Measurements from ENCODE around the gene ERFE. TPM values are rescaled to one million over a fixed set of nuclear protein-coding genes. Genes with fewer than 3 reads are reported as not detected.

Gene ERFE
- total RNA-seq, 1 donor from 2014 or later = 0.44 TPM

DNA sequence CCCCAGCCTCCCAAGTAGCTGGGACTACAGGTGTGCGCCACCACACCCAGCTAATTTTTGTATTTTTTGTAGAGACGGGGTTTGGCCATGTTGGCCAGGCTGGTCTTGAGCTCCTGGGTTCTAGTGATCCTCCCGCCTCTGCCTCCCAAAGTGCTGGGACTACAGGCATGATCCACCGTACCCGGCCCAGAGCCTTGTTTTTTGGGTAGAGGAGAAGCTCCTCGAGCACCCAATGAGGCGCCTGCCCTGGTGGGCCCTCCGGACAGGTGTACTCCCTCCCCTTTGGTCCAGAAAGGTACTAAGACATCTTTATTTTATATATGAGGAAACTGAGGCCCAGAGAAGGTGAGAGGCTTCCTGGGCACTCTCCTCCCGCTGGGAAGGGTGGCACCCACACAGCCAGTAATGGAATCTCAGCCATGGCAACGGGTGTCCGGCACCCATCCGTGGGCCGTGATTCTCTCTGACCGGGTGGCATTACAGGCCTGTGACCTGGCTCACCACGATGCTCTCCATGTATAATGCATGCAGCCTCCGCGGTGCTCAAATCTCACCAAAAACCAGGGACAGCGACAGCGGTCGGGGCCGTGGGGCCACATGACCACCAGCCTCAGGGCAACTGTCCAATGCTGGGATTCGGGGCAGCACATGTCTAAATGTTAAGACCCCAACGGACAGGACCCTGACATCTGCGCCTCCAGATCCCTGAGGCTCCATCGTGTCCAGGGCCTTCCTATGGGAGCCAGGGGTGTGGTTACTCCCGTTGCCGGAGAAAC, 37.1 kb upstream of the ERFE start:
- Histone ChIP-seq H3K27ac (replicated peaks) (no peak overlapping the region), H3K36me3 (no peaks in the 10 kb centered on the region), H3K4me3 (no peak overlapping the region), H3K4me1 (peaks cover 11% of the 10 kb centered on the region), H3K9me3 (replicated peaks) (no peaks in the 10 kb centered on the region), H3K27me3 (ENCODE audit: low read depth) (peaks cover 35% of the 10 kb centered on the region)
- DNase-seq = no peak
- TF ChIP-seq, protein P1, sequence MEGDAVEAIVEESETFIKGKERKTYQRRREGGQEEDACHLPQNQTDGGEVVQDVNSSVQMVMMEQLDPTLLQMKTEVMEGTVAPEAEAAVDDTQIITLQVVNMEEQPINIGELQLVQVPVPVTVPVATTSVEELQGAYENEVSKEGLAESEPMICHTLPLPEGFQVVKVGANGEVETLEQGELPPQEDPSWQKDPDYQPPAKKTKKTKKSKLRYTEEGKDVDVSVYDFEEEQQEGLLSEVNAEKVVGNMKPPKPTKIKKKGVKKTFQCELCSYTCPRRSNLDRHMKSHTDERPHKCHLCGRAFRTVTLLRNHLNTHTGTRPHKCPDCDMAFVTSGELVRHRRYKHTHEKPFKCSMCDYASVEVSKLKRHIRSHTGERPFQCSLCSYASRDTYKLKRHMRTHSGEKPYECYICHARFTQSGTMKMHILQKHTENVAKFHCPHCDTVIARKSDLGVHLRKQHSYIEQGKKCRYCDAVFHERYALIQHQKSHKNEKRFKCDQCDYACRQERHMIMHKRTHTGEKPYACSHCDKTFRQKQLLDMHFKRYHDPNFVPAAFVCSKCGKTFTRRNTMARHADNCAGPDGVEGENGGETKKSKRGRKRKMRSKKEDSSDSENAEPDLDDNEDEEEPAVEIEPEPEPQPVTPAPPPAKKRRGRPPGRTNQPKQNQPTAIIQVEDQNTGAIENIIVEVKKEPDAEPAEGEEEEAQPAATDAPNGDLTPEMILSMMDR (IDR thresholded peaks at IDR 0.05; ENCODE audit: borderline replicate concordance) = no peak
- intact Hi-C loops (cut with micrococcal nuclease) = no loop called here

DNA sequence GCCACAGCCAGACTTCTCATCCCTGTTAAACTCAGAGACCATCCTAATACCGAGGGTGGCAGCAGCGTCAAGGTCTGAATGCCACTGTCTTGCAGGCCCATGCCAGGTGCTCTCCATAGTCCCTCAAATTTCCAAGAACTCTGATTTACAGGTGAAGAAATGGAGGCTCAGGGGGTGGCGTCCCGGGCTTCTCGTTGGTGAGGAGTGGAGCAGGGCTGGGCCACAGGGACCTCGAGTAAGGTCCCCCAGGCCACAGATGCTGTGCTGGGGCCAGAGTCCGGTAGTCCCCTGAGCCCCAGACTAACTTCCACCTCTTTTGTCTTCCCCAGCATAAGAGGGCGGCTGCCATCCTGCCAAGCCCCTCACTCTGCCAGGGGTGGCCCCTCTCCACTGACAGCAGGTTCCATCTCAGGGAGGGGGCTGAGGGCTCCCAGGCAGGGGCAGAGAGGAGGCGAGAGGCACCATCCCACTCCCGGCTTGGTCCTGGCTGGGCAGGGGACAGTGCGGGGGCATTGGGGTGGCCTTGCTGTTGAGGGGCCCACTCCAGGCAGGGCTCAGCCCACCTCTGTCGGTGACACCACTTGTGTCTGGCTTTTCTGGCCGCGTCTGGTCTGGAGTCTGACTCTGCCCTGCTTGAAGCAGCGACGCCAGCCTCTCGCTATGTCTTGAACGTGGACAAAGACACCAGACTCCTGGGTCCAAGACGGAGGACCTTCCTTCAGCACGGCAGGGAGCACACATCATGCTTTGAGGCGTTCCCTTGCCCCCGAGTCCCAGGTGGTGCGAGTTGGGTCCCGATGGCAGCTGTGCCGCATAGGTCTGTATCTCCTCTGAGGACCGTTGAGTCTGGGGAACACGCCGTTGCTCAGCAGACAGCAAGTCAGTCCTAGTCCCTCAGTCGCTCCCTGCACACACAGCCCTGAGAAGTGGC, 36.2 kb upstream of the ERFE start:
- H3K4me3 ChIP-seq = no peak overlapping the region
- TF ChIP-seq, protein P1 (IDR thresholded peaks at IDR 0.05; ENCODE audit: borderline replicate concordance) = no peak
- no peak overlapping the region for H3K27ac ChIP-seq (replicated peaks)
- no peaks in the 10 kb centered on the region for H3K36me3 ChIP-seq
- DNase-seq = no peak
- intact Hi-C loops (cut with micrococcal nuclease) = no loop called here
- peaks cover 11% of the 10 kb centered on the region for H3K4me1 ChIP-seq
- no peaks in the 10 kb centered on the region for H3K9me3 ChIP-seq (replicated peaks)
- H3K27me3 ChIP-seq (ENCODE audit: low read depth) = peaks cover 26% of the 10 kb centered on the region

DNA sequence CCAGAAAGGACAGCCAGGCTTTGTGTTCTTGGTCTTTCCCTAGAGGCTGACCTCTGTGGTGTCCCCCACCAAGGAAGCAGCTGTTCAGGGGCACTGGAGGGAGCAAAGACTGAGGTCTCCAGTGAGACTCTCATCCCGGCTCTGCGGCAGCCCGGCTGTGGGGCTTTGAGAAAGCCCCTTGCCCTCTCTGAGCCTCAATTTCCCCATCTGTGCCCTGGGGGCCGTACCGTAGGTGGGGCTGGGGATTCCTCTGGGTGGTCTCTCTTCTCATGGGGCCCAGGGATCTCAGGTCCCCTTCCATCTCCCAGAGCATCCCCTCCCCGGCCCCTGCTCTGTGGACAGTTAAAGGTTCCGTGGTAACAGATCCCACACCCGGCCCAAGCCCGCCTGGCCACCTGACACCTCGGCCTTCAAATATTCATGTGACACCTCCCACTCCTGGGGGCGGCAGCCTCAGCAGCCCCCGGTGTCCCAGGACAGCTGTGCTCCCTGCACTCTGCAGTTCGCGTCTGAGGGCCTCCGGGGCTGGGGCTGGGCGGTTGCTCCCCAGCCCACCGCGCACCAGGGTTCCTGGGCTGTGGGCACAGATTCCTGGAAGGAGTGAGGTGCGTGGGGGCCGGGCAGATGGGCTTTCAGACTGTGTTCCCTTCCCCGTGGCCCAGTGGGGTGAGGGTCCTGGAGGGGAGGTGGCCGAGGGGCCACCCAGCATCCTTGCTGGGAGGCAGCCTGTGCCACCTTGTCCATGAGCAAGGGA, 35.4 kb upstream of the ERFE start:
- intact Hi-C loops (cut with micrococcal nuclease) = no loop called here
- Histone ChIP-seq H3K27ac (replicated peaks) (no peak overlapping the region), H3K4me3 (no peak overlapping the region), H3K36me3 (no peaks in the 10 kb centered on the region), H3K4me1 (peaks cover 11% of the 10 kb centered on the region), H3K27me3 (ENCODE audit: low read depth) (peaks cover 31% of the 10 kb centered on the region), H3K9me3 (replicated peaks) (no peaks in the 10 kb centered on the region)
- no peak for DNase-seq
- TF ChIP-seq, protein P1 (IDR thresholded peaks at IDR 0.05; ENCODE audit: borderline replicate concordance) = no peak

DNA sequence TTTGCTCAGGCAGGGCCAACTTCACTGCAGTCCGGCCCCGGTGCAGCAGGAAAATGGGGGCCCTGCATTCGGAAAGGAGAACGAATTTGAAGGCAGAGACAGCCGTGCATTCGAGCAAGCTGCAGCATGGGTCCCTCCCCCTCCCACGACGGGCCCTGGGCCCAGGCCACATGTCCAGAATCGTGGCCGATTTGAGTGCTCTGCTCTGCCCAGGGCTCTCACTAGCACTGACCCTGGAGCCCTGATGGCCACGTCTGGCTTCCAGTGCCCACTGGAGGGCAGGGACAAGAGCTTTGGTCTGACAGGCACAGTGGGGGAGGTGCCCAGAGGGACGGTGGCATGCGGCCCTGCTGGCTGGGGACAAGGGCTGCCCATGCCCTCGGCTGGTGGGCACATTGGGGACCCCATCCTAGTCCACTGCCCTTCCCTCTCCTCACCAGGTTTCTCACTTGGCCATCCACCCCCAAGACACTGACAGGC, 34.7 kb upstream of the ERFE start:
- TF ChIP-seq, protein P1 (IDR thresholded peaks at IDR 0.05; ENCODE audit: borderline replicate concordance) = no peak
- peaks cover 11% of the 10 kb centered on the region for H3K4me1 ChIP-seq
- H3K27me3 ChIP-seq (ENCODE audit: low read depth) = peaks cover 37% of the 10 kb centered on the region
- intact Hi-C loops (cut with micrococcal nuclease) = no loop called here
- no peaks in the 10 kb centered on the region for H3K36me3 ChIP-seq
- H3K27ac ChIP-seq (replicated peaks) = no peak overlapping the region
- no peak overlapping the region for H3K4me3 ChIP-seq
- no peak for DNase-seq
- no peaks in the 10 kb centered on the region for H3K9me3 ChIP-seq (replicated peaks)

Data from left ventricle myocardium inferior (tissue), 1 donor.